NCI-H2171 treated with DMSO at 0.1 percent for 48 hours (cell line): ENCODE results near the gene RTL5.

ENCODE experiments used
- DNase-seq: peaks from one replicate; lab custom pipeline; 2025; lab: John Stamatoyannopoulos, UW

The RTL5 gene

DNA sequence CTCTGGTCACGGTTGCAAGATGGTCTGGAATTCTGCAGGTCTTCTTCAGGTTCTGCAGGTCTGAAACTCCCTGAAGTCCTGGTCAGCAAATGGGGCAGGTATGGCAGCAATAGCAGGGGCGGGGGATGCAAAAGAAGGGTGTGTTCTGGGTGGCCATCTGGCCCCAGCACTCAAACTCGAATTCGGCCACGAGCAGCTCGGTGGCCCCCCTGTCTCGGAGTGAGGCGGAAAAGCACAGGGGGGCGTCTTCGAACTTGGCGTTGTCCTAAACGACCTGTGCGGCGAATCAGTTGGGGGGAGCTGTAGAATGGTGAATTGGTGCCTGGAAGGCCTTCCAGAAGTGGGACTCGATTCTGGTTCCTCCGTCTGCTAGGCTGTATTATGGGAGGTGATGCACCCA, 2.1 kb downstream of the RTL5 start:
- no peak for DNase-seq

DNA sequence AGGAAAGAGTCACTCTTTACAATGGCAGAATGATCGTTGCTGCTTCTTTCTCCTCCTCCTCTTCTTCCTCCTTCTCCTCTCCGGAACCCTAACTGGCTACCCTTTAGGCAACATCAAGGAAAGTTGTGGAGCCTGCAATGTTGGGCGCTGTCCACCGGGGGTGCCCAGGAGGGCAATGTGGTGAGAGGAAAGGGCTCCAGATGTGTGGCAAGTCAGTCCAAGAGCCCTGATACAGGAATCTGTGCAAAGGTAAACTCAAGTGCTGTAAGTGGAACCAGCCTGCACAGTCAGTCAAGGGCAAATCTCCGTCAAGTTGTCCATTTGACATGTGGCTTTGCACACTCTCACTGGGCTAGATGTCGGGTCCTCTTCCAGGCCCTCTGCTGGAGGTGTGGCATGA, 2.8 kb downstream of the RTL5 start:
- DNase-seq: no peak

- DNase-seq: no peak
Measured at GRCh38 chrX:72128183-72128834, 3.4 kb downstream of the RTL5 start.

DNA sequence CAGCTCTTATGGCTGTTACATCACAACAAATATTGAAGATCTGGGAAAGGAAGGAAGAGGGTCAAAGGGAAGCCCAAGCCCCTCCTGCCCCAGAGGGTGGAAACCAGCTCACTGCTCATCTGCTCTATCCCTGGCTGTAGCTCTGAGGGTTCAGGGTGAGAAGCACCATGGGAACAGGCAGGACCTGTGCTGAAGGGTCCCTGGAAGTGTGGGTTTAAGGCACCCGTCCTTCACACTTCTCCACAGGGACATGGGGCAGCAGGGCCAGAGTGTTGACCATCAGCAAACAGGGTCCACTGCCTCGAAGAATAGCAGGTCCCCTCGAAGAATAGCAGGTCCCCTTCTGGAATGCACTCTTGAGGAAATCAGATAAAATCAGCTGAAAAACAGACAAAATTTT, 4.4 kb downstream of the RTL5 start:
- no peak for DNase-seq

GRCh38 chrX:72126539-72127140, 5.1 kb downstream of the RTL5 start:
- DNase-seq: peak; percentile 82

GRCh38 chrX:72126048-72126415, 5.7 kb downstream of the RTL5 start:
- no peak for DNase-seq

GRCh38 chrX:72125331-72126047, 6.2 kb downstream of the RTL5 start:
- DNase-seq: peak; percentile 78

- no peak for DNase-seq
Measured at GRCh38 chrX:72124540-72125201, 7.0 kb downstream of the RTL5 start.

- DNase-seq: no peak
Measured at GRCh38 chrX:72123471-72124185, 8.1 kb downstream of the RTL5 start.

GRCh38 chrX:72122621-72123337, 8.9 kb downstream of the RTL5 start:
- DNase-seq: no peak

GRCh38 chrX:72121383-72121782, 10.3 kb downstream of the RTL5 start:
- no peak for DNase-seq

- DNase-seq: peak; percentile 3
Measured at GRCh38 chrX:72120837-72121236, 10.9 kb downstream of the RTL5 start.

DNA sequence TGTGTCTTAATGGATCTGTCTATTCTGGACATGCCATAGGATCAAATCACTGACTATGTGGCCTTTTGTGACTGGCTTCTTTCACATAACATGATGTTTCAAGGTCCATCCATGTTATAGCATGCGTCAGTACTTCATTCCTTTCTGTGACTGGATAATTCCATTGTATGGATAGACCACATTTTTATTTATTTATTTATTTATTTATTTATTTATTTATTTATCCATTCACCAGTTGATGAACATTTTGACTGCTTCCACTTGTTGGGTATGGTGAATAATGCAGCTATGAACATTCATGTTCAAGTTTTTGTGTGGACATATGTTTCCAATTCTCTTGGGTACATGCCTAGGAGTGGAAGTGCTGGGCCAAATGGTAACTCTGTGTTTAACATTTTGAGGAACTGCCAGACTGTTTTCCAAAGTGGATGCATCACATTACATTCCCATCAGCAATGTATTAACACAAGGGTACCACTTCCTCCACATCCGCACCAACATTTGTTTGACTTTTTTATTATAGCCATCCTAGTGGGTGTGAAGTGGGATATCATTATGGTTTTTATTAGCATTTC, 14.0 kb downstream of the RTL5 start:
- DNase-seq: peak; percentile 65

DNA sequence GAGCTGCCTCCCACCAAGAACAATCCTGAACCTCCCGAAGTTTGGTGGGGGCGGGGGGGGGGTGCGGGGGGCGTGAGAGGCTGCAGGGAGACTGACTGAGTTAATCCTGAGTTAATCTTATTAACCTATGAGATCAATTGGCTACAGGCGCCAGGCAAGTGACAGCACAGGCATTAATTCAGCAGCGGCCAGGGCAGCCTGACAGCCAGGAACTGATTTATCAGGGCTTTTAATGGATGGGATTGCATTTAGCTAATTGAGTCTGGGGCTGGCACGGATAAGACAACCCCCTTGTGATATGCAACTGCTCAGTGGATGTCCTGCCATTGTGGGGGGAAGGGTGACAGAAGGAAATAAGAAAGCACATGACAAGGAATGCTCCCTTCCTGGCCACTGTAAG, 16.3 kb downstream of the RTL5 start:
- DNase-seq: no peak

GRCh38 chrX:72114807-72115206, 16.9 kb downstream of the RTL5 start:
- DNase-seq: no peak

DNA sequence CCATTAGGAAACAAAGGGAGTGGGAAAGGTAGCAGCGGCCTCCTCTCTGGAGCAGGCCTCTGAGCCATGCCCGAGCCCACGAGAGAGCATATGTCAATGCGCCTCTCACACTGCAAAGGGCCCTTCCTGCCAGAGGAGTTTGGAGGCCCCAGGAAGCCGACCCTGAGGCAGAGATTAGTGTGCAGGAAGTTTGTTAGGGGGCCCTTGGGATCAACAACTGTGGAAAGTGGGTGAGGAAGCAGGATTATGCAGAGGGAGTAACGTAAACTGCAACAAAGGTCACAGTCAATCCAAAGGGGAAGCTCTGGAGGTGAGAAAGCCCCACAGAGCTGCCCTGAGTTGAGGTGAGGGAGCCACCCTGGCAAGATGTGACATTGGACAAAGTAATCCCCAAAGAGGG, 17.4 kb downstream of the RTL5 start:
- no peak for DNase-seq

DNA sequence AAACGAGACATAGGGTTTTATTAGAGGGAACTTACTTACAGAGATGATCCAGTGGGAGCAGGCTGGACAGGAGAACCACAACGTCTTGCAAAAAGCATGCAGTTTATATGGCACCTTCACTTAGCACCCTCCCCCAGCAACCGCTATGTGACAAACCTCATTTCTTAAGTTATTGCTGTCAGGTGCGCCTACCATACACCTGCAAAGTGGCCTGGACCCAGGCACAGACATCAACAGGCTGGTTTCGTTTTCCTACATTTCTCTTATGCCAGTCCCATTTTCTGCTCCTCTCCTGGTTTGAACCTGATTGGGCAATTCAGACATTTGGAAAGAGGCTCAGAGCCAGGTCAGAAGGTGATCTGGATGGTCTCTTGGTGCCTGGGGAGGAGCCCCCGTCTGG, 18.3 kb downstream of the RTL5 start:
- no peak for DNase-seq

DNA sequence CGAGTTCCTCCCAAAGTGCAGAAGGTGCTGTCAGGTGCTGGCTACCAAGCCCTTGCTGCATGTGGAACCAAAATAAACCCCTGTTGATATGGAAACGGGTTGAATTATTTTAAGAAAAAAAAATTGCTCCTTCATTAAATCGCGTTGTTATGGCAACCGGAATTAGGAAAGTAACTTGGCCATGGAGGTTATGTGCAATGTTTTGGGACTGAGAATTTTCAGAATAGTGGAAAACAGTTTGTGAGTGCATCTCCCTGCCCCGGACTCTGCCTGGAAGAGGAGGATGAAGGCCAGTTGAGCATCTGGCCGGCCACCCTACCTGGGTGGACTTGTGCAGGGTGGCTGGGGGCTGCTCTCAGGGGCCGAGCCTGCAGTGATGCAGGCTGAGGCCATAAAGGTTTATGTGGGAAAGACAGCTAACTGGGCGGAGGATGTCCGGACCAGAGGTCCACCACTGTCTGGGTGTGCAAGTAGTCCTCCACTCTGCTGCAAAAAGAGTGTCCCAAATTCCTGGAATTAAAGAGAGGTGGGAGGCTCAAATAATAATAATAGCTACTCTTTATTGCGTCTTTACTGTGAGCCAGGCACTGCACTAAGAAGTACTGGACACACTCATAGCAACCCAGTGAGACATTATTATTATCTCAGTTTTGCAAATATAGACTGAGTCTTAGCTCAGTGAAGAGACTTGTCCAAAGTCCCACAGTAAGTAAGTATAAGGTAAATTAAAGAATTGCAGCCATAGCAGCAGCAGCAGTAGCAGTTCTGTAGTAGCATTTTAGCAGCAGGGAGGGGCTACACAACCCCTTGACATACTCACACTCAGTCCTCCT, 20.6 kb downstream of the RTL5 start:
- no peak for DNase-seq

DNA sequence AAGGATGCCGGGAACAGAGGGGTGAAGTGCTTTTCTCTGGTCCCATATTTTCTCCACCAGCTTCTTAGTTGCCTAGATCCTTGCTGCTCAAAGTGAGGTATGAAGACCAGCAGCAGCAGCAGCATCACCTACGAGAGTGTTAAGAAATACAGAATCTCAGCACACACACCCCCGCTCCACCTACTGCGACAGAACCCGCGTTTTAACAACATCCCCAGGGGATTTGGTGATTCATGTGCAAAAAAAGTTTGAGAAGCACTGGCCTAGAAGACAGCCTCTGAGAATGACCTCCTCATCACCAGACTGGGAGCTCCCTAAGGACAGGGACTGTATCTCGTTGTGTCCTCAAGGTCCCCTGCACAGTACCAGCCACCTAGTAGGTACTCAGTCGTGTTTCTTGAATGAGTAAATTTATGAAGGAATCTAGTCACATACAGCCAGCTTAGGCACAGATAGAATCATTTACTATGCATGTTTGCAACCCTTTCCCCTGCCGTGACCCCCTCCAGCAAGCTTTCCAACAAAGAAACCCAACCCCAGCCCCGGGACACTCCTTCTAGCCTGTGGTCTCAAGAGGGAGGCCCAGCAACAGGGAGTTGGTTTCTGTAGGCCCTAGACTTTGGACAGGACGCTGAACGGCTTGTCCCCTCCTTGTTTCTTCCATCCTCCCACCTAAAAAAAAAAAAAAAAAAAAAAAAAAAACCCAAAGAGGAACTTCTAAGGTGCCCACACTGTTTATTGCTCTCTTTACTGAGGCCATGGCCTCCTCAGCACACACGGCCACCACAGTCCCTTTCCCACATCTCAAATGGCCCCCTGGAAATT, 21.5 kb downstream of the RTL5 start:
- no peak for DNase-seq

- no peak for DNase-seq
Measured at GRCh38 chrX:72108666-72109065, 23.0 kb downstream of the RTL5 start.
